Measurements from ENCODE around the gene AP2M1.

DNA sequence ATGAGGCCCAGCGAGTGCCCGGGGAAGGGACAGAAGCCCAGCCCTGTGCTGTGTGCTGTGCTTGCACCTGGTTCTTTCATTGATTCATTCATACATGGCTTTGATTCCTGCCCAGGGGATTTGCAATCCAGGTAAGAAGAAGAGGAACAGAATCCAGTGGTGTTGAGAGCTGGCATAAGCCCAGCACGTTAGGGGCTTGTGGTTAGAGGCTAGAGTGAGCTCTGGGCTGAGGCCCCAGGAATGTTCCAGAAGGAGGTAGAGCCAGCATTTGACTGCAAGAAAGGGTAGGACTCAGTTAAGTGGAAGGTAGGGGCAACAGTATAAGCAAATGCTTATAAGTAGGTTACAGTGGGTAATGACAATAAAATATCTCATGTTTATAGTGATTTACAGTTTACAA, 57.0 kb downstream of the AP2M1 start:
- TF ChIP-seq, protein P1, sequence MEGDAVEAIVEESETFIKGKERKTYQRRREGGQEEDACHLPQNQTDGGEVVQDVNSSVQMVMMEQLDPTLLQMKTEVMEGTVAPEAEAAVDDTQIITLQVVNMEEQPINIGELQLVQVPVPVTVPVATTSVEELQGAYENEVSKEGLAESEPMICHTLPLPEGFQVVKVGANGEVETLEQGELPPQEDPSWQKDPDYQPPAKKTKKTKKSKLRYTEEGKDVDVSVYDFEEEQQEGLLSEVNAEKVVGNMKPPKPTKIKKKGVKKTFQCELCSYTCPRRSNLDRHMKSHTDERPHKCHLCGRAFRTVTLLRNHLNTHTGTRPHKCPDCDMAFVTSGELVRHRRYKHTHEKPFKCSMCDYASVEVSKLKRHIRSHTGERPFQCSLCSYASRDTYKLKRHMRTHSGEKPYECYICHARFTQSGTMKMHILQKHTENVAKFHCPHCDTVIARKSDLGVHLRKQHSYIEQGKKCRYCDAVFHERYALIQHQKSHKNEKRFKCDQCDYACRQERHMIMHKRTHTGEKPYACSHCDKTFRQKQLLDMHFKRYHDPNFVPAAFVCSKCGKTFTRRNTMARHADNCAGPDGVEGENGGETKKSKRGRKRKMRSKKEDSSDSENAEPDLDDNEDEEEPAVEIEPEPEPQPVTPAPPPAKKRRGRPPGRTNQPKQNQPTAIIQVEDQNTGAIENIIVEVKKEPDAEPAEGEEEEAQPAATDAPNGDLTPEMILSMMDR (IDR thresholded peaks at IDR 0.05): no peak
- no peak for TF ChIP-seq POLR2A (IDR thresholded peaks at IDR 0.05)

Measured in heart left ventricle (tissue), 13 donors.